Pons (tissue), 1 donor: Measurements from ENCODE around the gene ADRA1B.

Experiments
- DNase-seq: peaks from one replicate; pipeline ENCODE4 v3.0.0-alpha.2; 2016; ENCODE audit warnings: low spot score

The ADRA1B gene

GRCh38 chr5:159901772-159902171 lies 14.5 kb upstream of the ADRA1B start:
- DNase-seq: no peak

- no peak for DNase-seq
Measured at GRCh38 chr5:159902444-159903121, 13.7 kb upstream of the ADRA1B start.

DNA sequence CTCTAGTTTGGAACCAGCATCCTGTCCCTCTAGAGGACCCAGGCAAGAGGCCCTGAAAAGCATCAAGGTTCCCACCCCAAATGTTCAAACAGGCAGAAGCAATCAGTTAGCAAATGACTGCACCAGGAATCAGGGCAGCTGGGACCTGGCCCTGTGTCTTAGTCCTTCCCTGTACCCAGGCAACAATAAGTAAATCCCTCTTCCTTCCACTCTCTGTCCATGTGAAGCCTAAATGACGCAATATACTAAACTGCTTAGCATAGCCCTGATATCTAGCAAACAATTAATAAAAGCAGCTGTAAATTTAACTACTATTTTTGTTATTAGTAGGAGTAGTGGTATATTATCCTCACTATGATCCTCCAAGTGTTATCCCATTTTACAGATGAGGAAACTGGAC lies 13.2 kb upstream of the ADRA1B start:
- DNase-seq: no peak

DNA sequence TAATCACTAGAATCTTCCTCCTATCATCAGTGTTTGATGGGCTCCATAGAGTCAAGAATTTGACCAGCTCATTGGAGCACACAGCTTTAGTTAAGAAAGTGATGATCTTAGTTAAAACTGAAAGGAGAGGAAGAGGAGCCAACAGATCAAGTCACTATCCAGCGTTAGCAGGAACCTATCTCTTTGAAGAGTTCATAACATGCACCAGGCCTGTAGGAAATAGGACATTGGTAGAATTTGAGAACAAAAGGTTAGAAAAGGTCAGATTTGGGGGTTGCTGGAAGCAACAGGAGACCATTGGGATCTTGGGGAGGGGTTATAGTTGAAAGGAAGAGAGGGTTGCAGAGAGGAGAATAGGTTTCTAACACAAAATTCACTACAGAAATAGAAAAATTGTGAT lies 11.4 kb upstream of the ADRA1B start:
- DNase-seq: no peak

GRCh38 chr5:159905496-159905895 lies 10.8 kb upstream of the ADRA1B start:
- DNase-seq: no peak

DNA sequence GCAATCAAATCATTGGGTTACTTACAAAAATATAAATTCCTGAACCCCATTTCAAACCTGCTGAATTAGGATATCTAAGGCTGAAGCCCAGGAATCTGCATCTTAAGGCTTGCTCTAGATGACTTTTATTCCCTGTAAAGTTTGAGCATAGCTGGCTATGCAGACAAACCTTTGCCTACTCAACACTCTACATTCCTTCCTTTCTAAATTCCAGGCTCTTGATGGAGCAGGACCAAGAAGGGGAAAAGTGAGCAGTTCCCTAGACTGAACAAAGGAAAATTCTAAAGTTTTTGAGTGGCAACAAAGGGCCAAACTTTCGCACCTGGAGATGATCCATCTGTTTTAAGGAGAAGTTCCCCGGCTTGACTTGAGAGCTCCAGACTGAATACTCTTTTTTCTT lies 9.8 kb upstream of the ADRA1B start:
- DNase-seq: no peak

- no peak for DNase-seq
Measured at GRCh38 chr5:159906943-159907342, 9.3 kb upstream of the ADRA1B start.

DNA sequence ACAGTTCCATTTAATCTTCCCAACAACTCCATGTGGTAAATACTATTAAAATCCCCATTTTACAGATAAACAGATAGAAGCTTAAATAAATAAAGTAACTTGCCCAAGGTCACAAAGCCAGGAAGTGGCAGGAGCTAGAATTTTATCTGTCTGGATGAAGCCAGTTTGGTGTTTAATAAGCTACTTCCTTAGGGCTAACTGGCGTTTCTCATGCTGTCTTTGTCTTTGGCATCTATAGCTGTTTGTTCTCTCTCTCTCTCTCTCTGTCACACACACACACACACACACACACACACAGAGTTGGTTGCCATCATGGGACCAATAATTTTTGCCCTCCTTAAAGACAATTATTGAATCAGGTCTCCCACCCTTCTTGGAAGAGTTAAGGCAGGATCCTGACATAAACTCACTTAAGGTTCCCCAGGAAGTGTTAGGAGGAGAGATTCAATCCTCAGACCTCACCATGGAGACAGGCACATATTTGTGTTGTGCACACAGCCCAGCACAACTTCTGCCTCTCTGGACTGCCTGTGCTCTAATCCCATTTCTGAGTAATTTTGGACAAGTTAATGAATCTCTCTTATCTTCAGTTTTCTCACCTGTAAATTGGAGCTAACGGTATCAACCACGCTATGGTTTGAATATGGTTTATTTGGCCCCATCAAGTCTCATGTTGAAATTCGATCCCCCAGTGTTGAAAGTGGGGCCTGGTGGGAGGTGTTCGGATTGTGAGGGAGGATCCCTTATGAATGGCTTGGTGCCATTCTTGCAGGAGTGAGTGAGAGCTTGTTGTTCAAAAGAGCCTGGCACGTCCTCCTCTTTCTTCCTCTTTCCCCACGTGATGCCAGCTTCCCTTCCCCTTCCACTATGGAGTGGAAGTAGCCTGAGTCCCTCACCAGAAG lies 8.3 kb upstream of the ADRA1B start:
- no peak for DNase-seq

DNA sequence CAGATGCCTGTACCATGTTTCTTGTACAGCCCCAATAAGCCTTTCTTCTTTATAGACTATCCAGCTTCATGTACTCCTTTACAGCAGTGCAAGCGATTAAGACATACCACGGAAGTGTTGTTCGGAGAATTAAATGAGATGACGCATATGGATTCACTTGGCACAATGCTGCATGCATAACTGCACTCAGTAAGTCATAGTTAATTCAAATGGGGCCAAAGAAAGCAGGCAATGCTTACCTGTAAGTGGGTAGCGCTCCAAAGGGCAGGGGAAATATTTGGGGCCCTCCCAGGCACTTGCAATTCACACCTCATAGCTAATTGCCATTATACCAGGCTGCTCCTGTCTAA lies 7.7 kb upstream of the ADRA1B start:
- DNase-seq: no peak

GRCh38 chr5:159909126-159909525 lies 7.2 kb upstream of the ADRA1B start:
- DNase-seq: no peak

GRCh38 chr5:159910207-159910842 lies 6.0 kb upstream of the ADRA1B start:
- no peak for DNase-seq

- DNase-seq: no peak
Measured at GRCh38 chr5:159910843-159911229, 5.4 kb upstream of the ADRA1B start.

DNA sequence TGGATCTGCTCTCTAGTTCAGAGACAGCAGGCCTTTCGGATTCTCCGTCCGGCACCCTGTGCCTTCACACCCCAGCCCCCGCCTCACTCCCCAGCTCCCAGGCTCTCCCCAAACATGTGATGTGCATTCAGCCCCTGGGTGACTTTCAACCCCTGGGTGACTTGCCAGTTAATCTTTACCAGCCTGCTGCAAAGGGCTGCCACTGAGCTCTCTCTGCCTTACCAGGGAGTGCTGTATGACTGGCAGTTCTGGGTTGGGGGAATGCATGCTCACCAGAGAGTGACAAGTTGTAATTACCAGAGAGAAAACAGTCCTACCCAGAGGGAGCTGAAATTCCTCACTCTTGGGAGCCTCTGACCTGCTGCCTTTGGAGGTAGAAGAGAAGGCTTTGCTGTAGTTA lies 4.9 kb upstream of the ADRA1B start:
- no peak for DNase-seq

- DNase-seq: no peak
Measured at GRCh38 chr5:159912033-159912800, 4.1 kb upstream of the ADRA1B start.

DNA sequence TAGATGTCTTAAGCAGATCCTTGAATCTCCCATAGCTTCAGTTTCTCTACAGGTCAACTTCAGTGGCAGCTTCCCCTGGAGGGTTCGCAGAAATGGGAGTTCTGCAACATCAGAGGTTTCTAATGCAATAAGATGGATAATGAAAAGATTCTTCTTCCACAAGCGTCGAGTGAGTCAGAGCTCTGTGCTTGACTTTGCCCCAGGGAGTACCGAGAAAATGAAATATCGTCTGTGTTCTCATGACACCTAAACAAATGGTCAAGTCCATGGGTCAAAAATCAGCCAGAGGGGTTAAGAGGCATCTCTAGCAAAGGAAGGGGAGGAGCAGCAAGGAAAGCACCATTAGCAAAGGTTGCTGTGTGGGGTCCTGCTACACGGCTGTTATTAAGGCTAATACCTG lies 3.2 kb upstream of the ADRA1B start:
- DNase-seq: no peak

GRCh38 chr5:159913501-159913900 lies 2.8 kb upstream of the ADRA1B start:
- DNase-seq: no peak

DNA sequence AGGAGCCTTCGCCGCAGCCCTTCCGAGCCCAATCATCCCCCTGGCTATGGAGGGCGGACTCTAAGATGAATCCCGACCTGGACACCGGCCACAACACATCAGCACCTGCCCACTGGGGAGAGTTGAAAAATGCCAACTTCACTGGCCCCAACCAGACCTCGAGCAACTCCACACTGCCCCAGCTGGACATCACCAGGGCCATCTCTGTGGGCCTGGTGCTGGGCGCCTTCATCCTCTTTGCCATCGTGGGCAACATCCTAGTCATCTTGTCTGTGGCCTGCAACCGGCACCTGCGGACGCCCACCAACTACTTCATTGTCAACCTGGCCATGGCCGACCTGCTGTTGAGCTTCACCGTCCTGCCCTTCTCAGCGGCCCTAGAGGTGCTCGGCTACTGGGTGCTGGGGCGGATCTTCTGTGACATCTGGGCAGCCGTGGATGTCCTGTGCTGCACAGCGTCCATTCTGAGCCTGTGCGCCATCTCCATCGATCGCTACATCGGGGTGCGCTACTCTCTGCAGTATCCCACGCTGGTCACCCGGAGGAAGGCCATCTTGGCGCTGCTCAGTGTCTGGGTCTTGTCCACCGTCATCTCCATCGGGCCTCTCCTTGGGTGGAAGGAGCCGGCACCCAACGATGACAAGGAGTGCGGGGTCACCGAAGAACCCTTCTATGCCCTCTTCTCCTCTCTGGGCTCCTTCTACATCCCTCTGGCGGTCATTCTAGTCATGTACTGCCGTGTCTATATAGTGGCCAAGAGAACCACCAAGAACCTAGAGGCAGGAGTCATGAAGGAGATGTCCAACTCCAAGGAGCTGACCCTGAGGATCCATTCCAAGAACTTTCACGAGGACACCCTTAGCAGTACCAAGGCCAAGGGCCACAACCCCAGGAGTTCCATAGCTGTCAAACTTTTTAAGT lies 819 bp downstream of the ADRA1B start:
- no peak for DNase-seq

DNA sequence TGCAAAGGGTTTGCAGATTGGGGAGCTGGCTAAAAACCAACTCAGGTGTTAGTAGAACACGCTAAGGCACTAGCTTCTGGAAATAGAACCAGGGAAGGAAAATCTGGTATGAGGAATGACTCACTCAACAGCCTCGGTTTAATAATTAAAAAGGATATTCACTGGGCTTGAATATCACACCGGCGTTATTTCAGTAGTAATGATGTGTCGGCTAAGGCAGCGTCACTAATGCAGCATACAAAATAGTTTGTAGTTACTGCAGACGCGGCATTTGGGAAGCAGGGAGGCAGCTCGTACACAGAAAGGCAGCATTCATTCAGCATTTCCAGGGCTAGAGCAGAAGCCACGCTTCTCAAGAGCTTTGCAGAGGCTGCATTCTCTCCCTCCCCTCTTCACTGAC lies 1.7 kb downstream of the ADRA1B start:
- DNase-seq: peak; percentile 25

DNA sequence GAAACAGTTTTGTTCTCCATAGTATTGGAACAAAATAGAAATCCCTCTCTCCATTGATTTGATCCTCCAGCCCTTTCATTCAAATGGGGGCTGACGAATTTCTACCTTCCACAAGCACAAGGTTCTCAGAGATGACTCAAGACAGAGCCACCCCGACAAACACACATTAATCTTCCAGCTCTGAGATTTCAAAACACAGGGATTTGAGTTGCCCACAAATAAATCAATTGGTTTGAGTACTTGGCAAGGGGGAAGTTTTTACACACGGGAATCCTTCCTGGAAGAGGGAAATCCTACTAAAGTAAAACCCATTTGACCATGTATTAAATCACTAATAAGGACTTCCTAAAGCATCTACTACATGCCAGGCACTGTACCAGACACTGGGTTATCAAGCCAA lies 5.4 kb downstream of the ADRA1B start:
- DNase-seq: no peak

- no peak for DNase-seq
Measured at GRCh38 chr5:159923008-159923407, 6.7 kb downstream of the ADRA1B start.
